ENCODE measurements around the gene DPP6. TPM values are rescaled to one million over a fixed set of nuclear protein-coding genes. Genes with fewer than 3 reads are reported as not detected.

The DPP6 gene
- total and polyA plus RNA-seq, 9 donors: 0.22 to 3.9 (median 1.3) TPM; not detected in 1

DNA sequence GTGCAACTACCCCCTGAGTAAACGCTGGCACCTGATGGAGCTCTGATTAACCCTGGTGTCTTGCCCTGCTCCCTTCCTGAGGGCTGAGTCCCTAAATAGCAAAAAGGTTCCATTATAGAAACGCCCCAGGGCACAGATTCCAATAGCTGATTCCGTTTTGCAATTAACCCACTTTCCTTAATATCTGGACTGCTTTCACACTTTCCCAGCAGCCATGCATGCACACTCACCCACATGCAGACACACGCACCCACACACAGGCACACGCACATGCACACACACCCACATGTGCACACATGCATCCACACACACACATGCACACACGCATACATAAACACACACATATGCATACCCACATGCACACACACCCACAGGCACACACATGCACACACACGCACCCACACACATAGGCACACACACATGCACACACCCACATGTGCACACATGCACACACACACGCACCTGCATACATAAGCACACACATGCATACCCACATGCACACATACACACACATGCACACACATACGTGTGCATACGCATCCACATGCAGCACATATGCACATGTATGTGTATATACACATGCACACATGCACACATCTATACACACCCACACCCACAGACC, 821.4 kb downstream of the DPP6 start:
- H3K27ac ChIP-seq: no peak overlapping the region
- H3K27me3 ChIP-seq: no peaks in the 10 kb centered on the region
- intact Hi-C loops (cut with DNase I): no loop called here
- H3K36me3 ChIP-seq: no peaks in the 10 kb centered on the region
- H3K9me3 ChIP-seq: no peaks in the 10 kb centered on the region
- DNase-seq: no peak
- no peaks in the 10 kb centered on the region for H3K4me1 ChIP-seq (ENCODE audit: insufficient read depth)
- TF ChIP-seq, protein P1, sequence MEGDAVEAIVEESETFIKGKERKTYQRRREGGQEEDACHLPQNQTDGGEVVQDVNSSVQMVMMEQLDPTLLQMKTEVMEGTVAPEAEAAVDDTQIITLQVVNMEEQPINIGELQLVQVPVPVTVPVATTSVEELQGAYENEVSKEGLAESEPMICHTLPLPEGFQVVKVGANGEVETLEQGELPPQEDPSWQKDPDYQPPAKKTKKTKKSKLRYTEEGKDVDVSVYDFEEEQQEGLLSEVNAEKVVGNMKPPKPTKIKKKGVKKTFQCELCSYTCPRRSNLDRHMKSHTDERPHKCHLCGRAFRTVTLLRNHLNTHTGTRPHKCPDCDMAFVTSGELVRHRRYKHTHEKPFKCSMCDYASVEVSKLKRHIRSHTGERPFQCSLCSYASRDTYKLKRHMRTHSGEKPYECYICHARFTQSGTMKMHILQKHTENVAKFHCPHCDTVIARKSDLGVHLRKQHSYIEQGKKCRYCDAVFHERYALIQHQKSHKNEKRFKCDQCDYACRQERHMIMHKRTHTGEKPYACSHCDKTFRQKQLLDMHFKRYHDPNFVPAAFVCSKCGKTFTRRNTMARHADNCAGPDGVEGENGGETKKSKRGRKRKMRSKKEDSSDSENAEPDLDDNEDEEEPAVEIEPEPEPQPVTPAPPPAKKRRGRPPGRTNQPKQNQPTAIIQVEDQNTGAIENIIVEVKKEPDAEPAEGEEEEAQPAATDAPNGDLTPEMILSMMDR (IDR thresholded peaks at IDR 0.05): no peak
- TF ChIP-seq POLR2A (IDR thresholded peaks at IDR 0.05) (no peak), EP300 (IDR thresholded peaks at IDR 0.05) (no peak)
- WGBS, 3 donors: 69 to 87% (median 86%) methylated on average over 10 of the region's 10 CpGs
- H3K4me3 ChIP-seq: no peak overlapping the region

DNA sequence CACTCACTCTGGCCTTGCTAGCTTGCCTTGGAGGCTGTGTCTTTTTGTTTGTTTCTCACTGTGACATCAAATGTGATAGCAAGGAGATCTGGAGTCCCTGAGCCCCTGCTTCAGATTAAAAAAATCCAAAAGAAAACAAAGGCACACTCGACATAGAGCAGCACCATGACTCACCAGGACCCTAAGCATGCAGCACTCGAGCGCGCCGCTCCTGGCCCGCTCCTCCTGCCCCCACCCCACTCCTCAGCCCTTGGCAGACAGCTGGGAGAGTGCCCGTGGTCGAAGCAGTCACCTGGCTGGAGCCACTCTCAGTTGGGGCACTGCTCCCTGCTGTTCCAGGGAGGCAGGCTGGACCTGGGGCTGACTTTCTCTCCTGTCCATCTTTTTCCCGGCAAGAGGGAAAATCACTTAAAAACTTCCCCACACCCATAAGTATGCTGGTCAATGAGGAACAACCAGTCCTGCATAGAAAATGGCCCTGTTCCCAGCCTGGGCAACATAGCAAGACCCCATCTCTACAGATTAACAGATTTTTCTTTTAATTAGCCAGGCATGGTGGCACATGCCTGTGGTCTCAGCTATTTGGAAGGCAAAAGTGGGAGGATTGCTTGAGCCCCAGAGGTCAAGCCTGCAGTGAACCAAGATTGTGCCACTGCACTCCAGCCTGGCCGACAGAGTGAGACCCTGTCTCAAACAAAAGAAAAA, 822.4 kb downstream of the DPP6 start:
- WGBS, 3 donors: 28 to 43% (median 39%) methylated on average over 10 of the region's 10 CpGs
- DNase-seq: no peak
- Histone ChIP-seq H3K27me3 (no peaks in the 10 kb centered on the region), H3K4me3 (no peak overlapping the region), H3K9me3 (no peaks in the 10 kb centered on the region), H3K27ac (no peak overlapping the region), H3K4me1 (ENCODE audit: insufficient read depth) (no peaks in the 10 kb centered on the region), H3K36me3 (no peaks in the 10 kb centered on the region)
- no peak for TF ChIP-seq EP300 (IDR thresholded peaks at IDR 0.05)
- no peak for TF ChIP-seq POLR2A (IDR thresholded peaks at IDR 0.05)
- TF ChIP-seq, protein P1 (IDR thresholded peaks at IDR 0.05): no peak
- intact Hi-C loops (cut with DNase I): no loop called here

DNA sequence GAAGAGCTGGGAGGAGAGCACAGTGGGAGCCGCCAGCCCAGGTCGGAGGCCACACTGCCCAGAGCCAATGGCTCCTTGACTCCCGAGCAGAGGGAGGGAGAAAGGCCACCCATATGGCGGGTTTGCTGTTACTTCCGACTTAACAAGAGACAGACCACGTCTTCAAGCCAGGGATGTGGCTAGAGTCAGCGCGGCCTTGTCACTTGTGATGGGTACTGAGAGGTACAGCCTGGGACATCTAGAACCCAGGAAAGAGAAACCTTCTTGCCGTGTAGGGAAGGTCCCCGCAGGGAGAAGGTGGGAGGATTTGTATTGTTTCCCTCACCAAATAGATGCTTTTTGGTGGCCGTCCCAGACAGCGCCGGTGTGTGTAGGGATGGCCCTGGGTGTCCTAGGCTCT, 823.1 kb downstream of the DPP6 start:
- intact Hi-C loops (cut with DNase I): no loop called here
- Histone ChIP-seq H3K4me1 (ENCODE audit: insufficient read depth) (no peaks in the 10 kb centered on the region), H3K36me3 (no peaks in the 10 kb centered on the region), H3K27ac (no peak overlapping the region), H3K27me3 (no peaks in the 10 kb centered on the region), H3K9me3 (no peaks in the 10 kb centered on the region), H3K4me3 (no peak overlapping the region)
- WGBS, 3 donors: 71 to 79% (median 78%) methylated on average over 13 of the region's 13 CpGs
- no peak for TF ChIP-seq POLR2A (IDR thresholded peaks at IDR 0.05)
- no peak for TF ChIP-seq EP300 (IDR thresholded peaks at IDR 0.05)
- TF ChIP-seq, protein P1 (IDR thresholded peaks at IDR 0.05): no peak
- no peak for DNase-seq

DNA sequence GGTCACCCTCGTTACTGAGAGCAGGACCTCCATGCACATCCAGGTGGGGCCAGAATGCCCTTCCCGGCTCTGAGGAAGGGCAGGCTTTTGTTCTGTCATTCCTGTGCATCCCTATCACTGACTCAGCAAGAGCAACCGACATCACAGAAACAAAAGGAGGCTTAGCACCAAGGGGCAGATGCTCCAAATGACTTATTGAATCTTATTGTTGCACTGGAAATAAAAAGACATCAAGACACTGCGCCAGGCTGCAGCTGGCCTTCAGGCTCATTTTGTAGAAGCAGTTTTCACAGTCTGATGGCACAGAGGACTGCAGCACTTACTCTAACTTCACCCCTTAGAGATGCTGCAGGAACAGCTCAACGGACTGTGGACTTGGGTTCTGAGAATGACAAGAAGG, 824.3 kb downstream of the DPP6 start:
- no peak for DNase-seq
- Histone ChIP-seq H3K27me3 (no peaks in the 10 kb centered on the region), H3K4me1 (ENCODE audit: insufficient read depth) (no peaks in the 10 kb centered on the region), H3K4me3 (no peak overlapping the region), H3K27ac (no peak overlapping the region), H3K9me3 (no peaks in the 10 kb centered on the region), H3K36me3 (no peaks in the 10 kb centered on the region)
- intact Hi-C loops (cut with DNase I): no loop called here
- 80 to 84% (median 83%) methylated on average over 5 of the region's 5 CpGs for WGBS, 3 donors
- TF ChIP-seq POLR2A (IDR thresholded peaks at IDR 0.05) (no peak), EP300 (IDR thresholded peaks at IDR 0.05) (no peak)
- TF ChIP-seq, protein P1 (IDR thresholded peaks at IDR 0.05): no peak

Measured in ovary (tissue), 9 donors.